OCI-LY1 (cell line): Measurements from ENCODE around the gene NIT1.

Experiments
- H2AFZ ChIP-seq: fragments of 200-600 bp; sonication (generic), shearing (Covaris generic); 2 replicates; pipeline ENCODE4 v1.6.0; 2014; ENCODE audit warnings: antibody characterized with exemption, mild to moderate bottlenecking, low read length
- H3F3A ChIP-seq: fragments of 200-600 bp; sonication (generic), shearing (Covaris generic); 2 replicates; pipeline ENCODE4 v1.6.0; 2014; ENCODE audit warnings: mild to moderate bottlenecking, antibody characterized with exemption, low read length, moderate library complexity; ENCODE audit not compliant: insufficient read depth
- H3K27ac ChIP-seq: fragments of 200-600 bp; sonication (generic); 2 replicates; pipeline ENCODE4 v1.5.1; 2014; ENCODE audit warnings: low read length, mixed run types, mild to moderate bottlenecking, low read depth; ENCODE audit not compliant: poor library complexity, severe bottlenecking
- H3K27me3 ChIP-seq: fragments of 200-600 bp; sonication (generic); 2 replicates; pipeline ENCODE4 v1.6.0; 2014; ENCODE audit warnings: antibody characterized with exemption, mild to moderate bottlenecking, low read length, moderate library complexity; ENCODE audit not compliant: insufficient read depth
- H3K36me3 ChIP-seq: fragments of 200-600 bp; sonication (generic); 2 replicates; pipeline ENCODE4 v1.6.1; 2014; ENCODE audit warnings: mild to moderate bottlenecking, antibody characterized with exemption, low read length, moderate library complexity, mixed read lengths; ENCODE audit not compliant: insufficient read depth
- H3K4me1 ChIP-seq: fragments of 200-600 bp; sonication (generic); 2 replicates; pipeline ENCODE4 v1.5.1; 2014; ENCODE audit warnings: mild to moderate bottlenecking, low read length, moderate library complexity; ENCODE audit not compliant: insufficient read depth, severe bottlenecking
- H3K4me2 ChIP-seq: fragments of 200-600 bp; sonication (generic), shearing (Covaris generic); 2 replicates; pipeline ENCODE4 v1.6.1; 2014; ENCODE audit warnings: low read length
- H3K4me3 ChIP-seq: fragments of 200-600 bp; sonication (generic); 2 replicates; pipeline ENCODE4 v1.5.1; 2014; ENCODE audit warnings: low read length, low read depth, mild to moderate bottlenecking, mixed read lengths; ENCODE audit not compliant: poor library complexity, severe bottlenecking
- H3K79me2 ChIP-seq: fragments of 200-600 bp; shearing (Covaris generic); 2 replicates; pipeline ENCODE4 v1.6.1; 2016; ENCODE audit warnings: mixed run types, low read length, mixed read lengths; ENCODE audit not compliant: insufficient read depth
- H3K9ac ChIP-seq: fragments of 200-600 bp; sonication (generic), shearing (Covaris generic); 2 replicates; pipeline ENCODE4 v1.6.1; 2014; ENCODE audit warnings: mild to moderate bottlenecking, low read length, mixed read lengths
- H3K9me2 ChIP-seq: fragments of 200-600 bp; sonication (generic), shearing (Covaris generic); 2 replicates; pipeline ENCODE4 v1.6.1; 2014; ENCODE audit warnings: low read depth, mild to moderate bottlenecking, low read length, mixed read lengths
- H3K9me3 ChIP-seq: fragments of 200-600 bp; shearing (Covaris generic); 2 replicates; pipeline ENCODE4 v1.6.1; 2014; ENCODE audit warnings: low read length, mixed read lengths
- H4K20me1 ChIP-seq: fragments of 200-600 bp; sonication (generic), shearing (Covaris generic); 2 replicates; pipeline ENCODE4 v1.6.0; 2016; ENCODE audit warnings: mild to moderate bottlenecking, low read length; ENCODE audit not compliant: insufficient read depth
- CTCF ChIP-seq: fragments of 200-600 bp; sonication (generic), shearing (Covaris generic); IDR thresholded peaks from 2 replicates; pipeline ENCODE4 v1.5.1; 2017; ENCODE audit warnings: mild to moderate bottlenecking, antibody characterized with exemption, low read length, moderate library complexity, mixed read lengths
- EZH2 ChIP-seq: fragments of 200-600 bp; sonication (generic), shearing (Covaris generic); IDR thresholded peaks from 2 replicates; pipeline ENCODE4 v1.8.0; 2017; ENCODE audit warnings: borderline replicate concordance, mixed run types, mild to moderate bottlenecking, antibody characterized with exemption, low read length, moderate library complexity, mixed read lengths

Gene NIT1

GRCh38 chr1:161098210-161099068, 19.5 kb upstream of the NIT1 start, which contains the start of gene KLHDC9:
KLHDC9 (plus strand) TSS chr1:161098361; CDS start chr1:161098536, 175 bp downstream.
- no peaks in the 10 kb centered on the region for H3K27me3 ChIP-seq
- peaks cover 16% of the 10 kb centered on the region for H3K4me1 ChIP-seq
- H4K20me1 ChIP-seq, result no peaks in the 10 kb centered on the region
- TF ChIP-seq EZH2 (no peak), CTCF (no peak)
- no peak within 1 kb of the TSS for H2AFZ ChIP-seq
- H3K79me2 ChIP-seq, result no peaks in the 10 kb centered on the region
- peak within 1 kb of the TSS; percentile 51 for H3K4me3 ChIP-seq
- no peaks in the 10 kb centered on the region; the same call in 1 of the 2 replicates for H3F3A ChIP-seq
- no peaks in the 10 kb centered on the region for H3K9me2 ChIP-seq
- H3K9me3 ChIP-seq, result no peaks in the 10 kb centered on the region
- peak within 1 kb of the TSS; percentile 60 for H3K4me2 ChIP-seq
- no peak within 1 kb of the TSS for H3K27ac ChIP-seq
- H3K9ac ChIP-seq, result peak within 1 kb of the TSS; percentile 0; the same call in 1 of the 2 replicates
- H3K36me3 ChIP-seq, result peaks cover 35% of the 10 kb centered on the region

- Histone ChIP-seq H3K4me3 (no peak overlapping the region), H3K36me3 (peaks cover 38% of the 10 kb centered on the region), H3K27me3 (no peaks in the 10 kb centered on the region), H3K9ac (no peak overlapping the region), H3K9me3 (no peaks in the 10 kb centered on the region), H3K9me2 (no peaks in the 10 kb centered on the region), H3K4me1 (peaks cover 16% of the 10 kb centered on the region), H3F3A (no peaks in the 10 kb centered on the region; the same call in 1 of the 2 replicates), H3K79me2 (0 out of 2 replicates have a peak, but pooled peaks cover 6% of the 10 kb centered on the region), H3K4me2 (no peak overlapping the region), H4K20me1 (no peaks in the 10 kb centered on the region), H2AFZ (no peak overlapping the region), H3K27ac (no peak overlapping the region)
- TF ChIP-seq EZH2 (no peak), CTCF (no peak)
These were observed 18.7 kb upstream of the NIT1 start for GRCh38 chr1:161099090-161099802.

- H4K20me1 ChIP-seq, result no peaks in the 10 kb centered on the region
- 0 out of 2 replicates have a peak, but pooled peaks cover 6% of the 10 kb centered on the region for H3K79me2 ChIP-seq
- TF ChIP-seq EZH2 (no peak), CTCF (no peak)
- H3K27ac ChIP-seq, result no peak overlapping the region
- H3K9me3 ChIP-seq, result no peaks in the 10 kb centered on the region
- no peak overlapping the region for H2AFZ ChIP-seq
- no peaks in the 10 kb centered on the region; the same call in 1 of the 2 replicates for H3F3A ChIP-seq
- no peaks in the 10 kb centered on the region for H3K9me2 ChIP-seq
- H3K4me1 ChIP-seq, result peaks cover 16% of the 10 kb centered on the region
- H3K9ac ChIP-seq, result no peak overlapping the region
- H3K36me3 ChIP-seq, result peaks cover 44% of the 10 kb centered on the region
- H3K4me3 ChIP-seq, result no peak overlapping the region
- H3K4me2 ChIP-seq, result no peak overlapping the region
- H3K27me3 ChIP-seq, result no peaks in the 10 kb centered on the region
These were observed 17.3 kb upstream of the NIT1 start for GRCh38 chr1:161100556-161100955.
